Measurements from ENCODE around the gene FRY. TPM values are rescaled to one million over a fixed set of nuclear protein-coding genes. Genes with fewer than 3 reads are reported as not detected.

FRY gene
- total RNA-seq, 1 donor from 2014 or later = 2.4 TPM

DNA sequence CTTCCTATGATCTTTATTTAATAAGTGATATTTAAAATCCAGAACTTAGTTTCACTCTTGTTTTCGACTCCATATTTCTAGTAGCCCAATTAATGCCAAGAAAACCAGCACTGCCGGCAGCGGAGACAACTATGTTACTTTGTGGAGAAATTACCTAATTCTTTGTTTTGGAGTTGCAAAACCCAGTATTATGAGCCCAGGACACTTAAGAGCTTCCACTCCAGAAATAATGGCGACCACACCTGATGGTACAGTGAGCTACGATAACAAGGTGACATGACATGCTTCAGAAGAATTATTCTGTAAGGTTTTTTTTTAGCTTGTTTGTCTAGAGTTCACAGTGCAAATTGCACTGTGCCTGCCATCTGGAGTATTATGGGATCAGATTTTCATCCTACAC lies 147.2 kb downstream of the FRY start:
- intact Hi-C loops (cut with micrococcal nuclease) = no loop called here
- no peak overlapping the region for H3K27ac Mint-ChIP-seq
- no peak for DNase-seq (ENCODE audit: low spot score)
- H3K4me1 Mint-ChIP-seq (ENCODE audit: low read depth) = no peaks in the 10 kb centered on the region
- H3K27me3 Mint-ChIP-seq (ENCODE audit: insufficient read depth) = no peaks in the 10 kb centered on the region
- H3K36me3 Mint-ChIP-seq (ENCODE audit: low read depth) = peaks cover 3% of the 10 kb centered on the region
- no peak overlapping the region for H3K4me3 Mint-ChIP-seq
- H3K9me3 Mint-ChIP-seq = no peaks in the 10 kb centered on the region

DNA sequence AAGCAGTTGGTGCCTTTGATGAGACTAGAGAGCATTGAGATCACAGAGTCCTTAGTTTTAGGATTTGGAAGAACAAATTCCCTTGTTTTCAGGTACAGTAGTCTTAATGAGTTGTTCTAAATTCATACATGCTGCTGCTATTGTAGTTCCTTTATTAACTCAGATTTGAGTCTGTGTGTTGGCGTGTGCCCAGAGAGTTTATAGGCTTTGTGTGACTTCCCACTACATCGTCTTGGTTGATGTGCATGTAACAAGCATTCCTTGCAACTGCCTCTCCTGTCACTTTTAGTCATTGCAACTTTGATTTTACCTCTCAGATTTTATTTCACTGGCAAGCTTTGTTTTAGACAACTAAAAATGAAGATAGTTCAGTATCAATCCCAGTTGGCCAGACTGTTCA lies 148.1 kb downstream of the FRY start:
- intact Hi-C loops (cut with micrococcal nuclease) = no loop called here
- no peaks in the 10 kb centered on the region for H3K4me1 Mint-ChIP-seq (ENCODE audit: low read depth)
- no peak for DNase-seq (ENCODE audit: low spot score)
- H3K27ac Mint-ChIP-seq = no peak overlapping the region
- peaks cover 4% of the 10 kb centered on the region for H3K36me3 Mint-ChIP-seq (ENCODE audit: low read depth)
- H3K4me3 Mint-ChIP-seq = no peak overlapping the region
- no peaks in the 10 kb centered on the region for H3K9me3 Mint-ChIP-seq
- H3K27me3 Mint-ChIP-seq (ENCODE audit: insufficient read depth) = no peaks in the 10 kb centered on the region

DNA sequence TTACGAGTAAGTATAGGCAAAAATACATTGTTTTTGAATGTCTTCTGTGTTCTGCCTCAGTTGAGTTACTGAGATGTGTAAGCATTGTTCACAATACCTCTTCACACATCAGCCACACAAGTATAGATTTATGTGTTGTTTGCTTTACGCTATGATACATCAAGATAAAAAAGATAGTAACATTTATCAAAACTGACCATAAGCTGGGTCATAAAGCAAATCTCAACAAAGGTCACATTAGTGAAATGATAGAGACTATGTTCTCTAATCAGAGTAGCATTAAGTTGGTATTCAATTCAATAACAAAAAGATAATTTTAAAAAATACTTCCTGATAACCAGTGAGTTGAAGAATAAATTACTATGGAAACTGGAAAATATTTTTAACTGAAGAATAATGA lies 156.1 kb downstream of the FRY start:
- H3K27me3 Mint-ChIP-seq (ENCODE audit: insufficient read depth) = no peaks in the 10 kb centered on the region
- no peaks in the 10 kb centered on the region for H3K9me3 Mint-ChIP-seq
- H3K4me3 Mint-ChIP-seq = no peak overlapping the region
- H3K4me1 Mint-ChIP-seq (ENCODE audit: low read depth) = no peaks in the 10 kb centered on the region
- H3K27ac Mint-ChIP-seq = no peak overlapping the region
- DNase-seq (ENCODE audit: low spot score) = no peak
- intact Hi-C loops (cut with micrococcal nuclease) = no loop called here
- H3K36me3 Mint-ChIP-seq (ENCODE audit: low read depth) = peaks cover 5% of the 10 kb centered on the region

DNA sequence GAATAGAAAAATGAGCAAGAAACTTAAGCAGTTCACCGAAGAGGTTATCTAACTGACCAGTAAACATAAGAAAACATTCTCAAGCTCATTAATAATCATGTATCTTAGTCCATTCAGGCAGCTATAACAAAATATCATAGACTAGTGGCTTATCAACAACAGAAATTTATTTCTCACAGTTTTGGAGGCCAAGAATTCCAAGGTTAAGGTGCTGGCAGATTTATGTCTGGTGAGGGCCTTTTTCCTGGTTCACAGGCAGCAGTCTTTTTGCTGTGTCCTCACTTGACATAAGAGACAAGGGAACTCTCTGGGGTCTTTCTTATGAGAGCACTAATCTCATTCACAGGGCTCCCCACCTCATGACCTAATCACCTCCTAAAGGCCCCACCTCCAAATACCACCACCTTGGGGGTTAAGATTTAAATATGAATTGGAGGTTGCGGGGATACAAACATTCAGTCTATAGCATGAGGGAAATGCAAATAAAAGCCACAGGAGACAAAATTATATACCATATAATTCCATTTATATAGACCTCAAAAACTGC lies 160.0 kb downstream of the FRY start:
- intact Hi-C loops (cut with micrococcal nuclease) = no loop called here
- no peaks in the 10 kb centered on the region for H3K4me1 Mint-ChIP-seq (ENCODE audit: low read depth)

DNA sequence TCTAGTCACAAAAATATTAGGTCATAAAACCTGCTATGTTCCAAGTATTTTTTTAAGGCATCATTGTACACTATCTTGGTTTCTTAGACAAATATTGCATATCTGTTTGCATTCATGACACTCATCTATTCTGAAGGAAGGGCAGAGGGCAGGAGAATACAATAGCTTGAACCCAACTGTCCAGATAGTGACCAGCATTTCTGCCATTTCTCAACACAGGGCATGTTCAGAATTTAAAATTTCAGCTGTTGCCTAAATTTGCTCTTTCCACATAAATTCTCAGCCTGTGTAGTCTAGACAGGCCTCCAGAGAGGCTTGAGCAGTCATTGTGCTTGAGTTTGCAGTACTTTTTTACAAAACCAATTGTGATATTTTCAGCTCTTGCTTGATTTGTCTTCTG lies 164.1 kb downstream of the FRY start:
- no peak overlapping the region for H3K4me3 Mint-ChIP-seq
- no peak overlapping the region for H3K27ac Mint-ChIP-seq
- H3K36me3 Mint-ChIP-seq (ENCODE audit: low read depth) = peaks cover 1% of the 10 kb centered on the region
- H3K27me3 Mint-ChIP-seq (ENCODE audit: insufficient read depth) = no peaks in the 10 kb centered on the region
- H3K9me3 Mint-ChIP-seq = no peaks in the 10 kb centered on the region
- DNase-seq (ENCODE audit: low spot score) = no peak
- no peaks in the 10 kb centered on the region for H3K4me1 Mint-ChIP-seq (ENCODE audit: low read depth)
- intact Hi-C loops (cut with micrococcal nuclease) = no loop called here

More for the DNA sequence above, 160.0 kb downstream of the FRY start:
- H3K4me3 Mint-ChIP-seq = no peak overlapping the region
- no peaks in the 10 kb centered on the region for H3K9me3 Mint-ChIP-seq
- no peaks in the 10 kb centered on the region for H3K36me3 Mint-ChIP-seq (ENCODE audit: low read depth)
- no peaks in the 10 kb centered on the region for H3K27me3 Mint-ChIP-seq (ENCODE audit: insufficient read depth)
- no peak for DNase-seq (ENCODE audit: low spot score)
- no peak overlapping the region for H3K27ac Mint-ChIP-seq

DNA sequence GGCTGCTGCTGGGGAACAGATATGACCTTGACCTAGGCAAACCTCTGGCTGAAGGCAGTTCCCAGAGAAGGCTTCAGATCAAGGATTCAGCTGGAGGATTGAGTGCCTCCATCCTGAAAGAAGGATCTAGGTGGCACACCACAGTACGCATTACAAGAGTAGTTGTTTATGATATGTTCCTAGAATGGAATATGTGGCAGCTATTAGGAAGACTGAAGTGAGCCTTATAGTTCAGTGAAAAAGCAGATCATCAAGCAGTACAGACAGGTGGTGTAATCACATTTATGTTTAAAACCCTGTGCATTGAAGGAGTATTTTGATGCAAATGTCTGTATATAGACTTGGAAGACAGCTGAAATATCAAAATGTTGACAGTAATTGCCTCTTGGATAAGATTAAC lies 167.6 kb downstream of the FRY start:
- no peaks in the 10 kb centered on the region for H3K4me1 Mint-ChIP-seq (ENCODE audit: low read depth)
- H3K36me3 Mint-ChIP-seq (ENCODE audit: low read depth) = peaks cover 2% of the 10 kb centered on the region
- no peak for DNase-seq (ENCODE audit: low spot score)
- H3K9me3 Mint-ChIP-seq = no peaks in the 10 kb centered on the region
- H3K27ac Mint-ChIP-seq = no peak overlapping the region
- H3K4me3 Mint-ChIP-seq = no peak overlapping the region
- no peaks in the 10 kb centered on the region for H3K27me3 Mint-ChIP-seq (ENCODE audit: insufficient read depth)
- intact Hi-C loops (cut with micrococcal nuclease) = no loop called here

DNA sequence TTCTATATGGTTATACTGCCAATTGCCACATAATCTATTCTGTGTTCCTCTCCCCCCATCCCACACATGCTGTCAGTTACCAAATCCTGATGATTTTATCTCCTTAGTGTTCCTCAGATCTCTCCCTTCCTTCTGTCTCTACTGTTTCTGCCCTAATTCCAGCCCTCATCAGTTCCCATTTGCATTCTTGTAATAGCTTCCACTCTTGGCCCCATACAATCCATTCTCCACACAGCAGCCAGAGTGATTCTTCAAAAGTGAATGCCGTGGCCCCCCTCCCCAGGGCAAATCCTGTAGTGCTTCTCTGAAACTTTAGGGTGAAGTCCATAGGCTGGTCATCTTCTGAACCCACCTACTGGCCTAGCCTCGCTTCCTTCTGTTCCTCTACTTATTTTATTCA lies 169.2 kb downstream of the FRY start:
- intact Hi-C loops (cut with micrococcal nuclease) = no loop called here
- no peaks in the 10 kb centered on the region for H3K9me3 Mint-ChIP-seq
- no peak overlapping the region for H3K27ac Mint-ChIP-seq
- H3K4me1 Mint-ChIP-seq (ENCODE audit: low read depth) = no peaks in the 10 kb centered on the region
- no peak overlapping the region for H3K4me3 Mint-ChIP-seq
- peaks cover 2% of the 10 kb centered on the region for H3K36me3 Mint-ChIP-seq (ENCODE audit: low read depth)
- no peak for DNase-seq (ENCODE audit: low spot score)
- H3K27me3 Mint-ChIP-seq (ENCODE audit: insufficient read depth) = no peaks in the 10 kb centered on the region

DNA sequence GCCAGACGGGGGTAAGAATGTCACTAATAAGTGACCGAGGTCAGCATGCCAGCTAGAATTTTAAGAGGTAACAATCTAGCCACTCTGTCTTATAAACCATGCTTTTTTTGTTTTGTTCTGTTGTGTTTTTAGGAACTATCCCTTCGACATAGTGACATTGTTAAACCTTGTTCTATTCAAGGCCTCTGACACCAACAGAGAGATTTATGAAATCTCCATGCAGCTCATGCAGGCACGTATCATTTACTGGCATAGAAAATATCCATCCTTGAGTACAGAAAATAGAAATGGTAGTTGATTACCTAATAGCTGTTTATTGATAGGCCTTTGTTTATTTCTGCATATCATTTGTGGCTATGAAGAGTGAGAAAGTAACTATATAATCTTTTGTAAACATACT lies 170.2 kb downstream of the FRY start:
- Mint-ChIP-seq H3K36me3 (ENCODE audit: low read depth) (peaks cover 2% of the 10 kb centered on the region), H3K27ac (no peak overlapping the region), H3K9me3 (no peaks in the 10 kb centered on the region), H3K4me3 (no peak overlapping the region), H3K27me3 (ENCODE audit: insufficient read depth) (no peaks in the 10 kb centered on the region), H3K4me1 (ENCODE audit: low read depth) (no peaks in the 10 kb centered on the region)
- DNase-seq (ENCODE audit: low spot score) = no peak
- intact Hi-C loops (cut with micrococcal nuclease) = no loop called here

DNA sequence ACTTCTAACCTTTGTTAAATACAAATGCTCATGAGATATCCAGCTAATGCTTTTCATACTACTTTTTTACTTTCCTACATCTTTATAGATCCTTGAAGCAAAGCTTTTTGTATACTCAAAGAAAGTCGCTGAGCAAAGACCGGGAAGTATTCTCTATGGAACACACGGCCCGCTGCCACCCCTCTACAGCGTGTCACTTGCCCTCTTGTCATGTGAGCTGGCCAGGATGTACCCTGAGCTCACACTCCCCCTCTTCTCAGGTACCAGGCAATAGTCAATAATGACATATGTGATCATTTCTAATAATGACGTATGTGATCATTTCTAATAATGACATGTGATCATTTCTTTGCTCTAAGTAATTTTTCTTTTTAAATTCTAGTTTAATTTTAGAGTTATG lies 170.7 kb downstream of the FRY start:
- Mint-ChIP-seq H3K36me3 (ENCODE audit: low read depth) (peaks cover 2% of the 10 kb centered on the region), H3K27ac (no peak overlapping the region), H3K9me3 (no peaks in the 10 kb centered on the region), H3K4me1 (ENCODE audit: low read depth) (no peaks in the 10 kb centered on the region), H3K4me3 (no peak overlapping the region), H3K27me3 (ENCODE audit: insufficient read depth) (no peaks in the 10 kb centered on the region)
- intact Hi-C loops (cut with micrococcal nuclease) = no loop called here
- no peak for DNase-seq (ENCODE audit: low spot score)

DNA sequence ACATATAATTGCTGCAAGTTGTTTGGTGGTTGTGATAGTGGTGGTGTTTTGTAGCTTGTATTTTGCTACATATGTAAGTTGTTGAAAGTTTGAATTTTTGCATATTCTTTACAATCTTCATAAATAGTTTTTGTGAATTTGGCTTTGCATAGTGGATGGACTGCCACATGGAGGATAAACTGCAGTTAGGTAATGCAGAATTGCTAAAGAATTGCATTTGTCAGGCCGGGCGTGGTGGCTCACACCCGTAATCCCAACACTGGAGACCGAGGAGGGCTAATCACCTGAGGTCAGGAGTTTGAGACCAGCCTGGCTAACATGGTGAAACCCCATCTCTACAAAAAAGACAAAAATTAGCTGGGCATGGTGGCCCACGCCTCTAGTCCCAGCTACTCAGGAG lies 171.6 kb downstream of the FRY start:
- intact Hi-C loops (cut with micrococcal nuclease) = no loop called here
- Mint-ChIP-seq H3K4me1 (ENCODE audit: low read depth) (no peaks in the 10 kb centered on the region), H3K9me3 (no peaks in the 10 kb centered on the region), H3K27ac (no peak overlapping the region), H3K36me3 (ENCODE audit: low read depth) (peaks cover 2% of the 10 kb centered on the region), H3K4me3 (no peak overlapping the region), H3K27me3 (ENCODE audit: insufficient read depth) (no peaks in the 10 kb centered on the region)
- no peak for DNase-seq (ENCODE audit: low spot score)

DNA sequence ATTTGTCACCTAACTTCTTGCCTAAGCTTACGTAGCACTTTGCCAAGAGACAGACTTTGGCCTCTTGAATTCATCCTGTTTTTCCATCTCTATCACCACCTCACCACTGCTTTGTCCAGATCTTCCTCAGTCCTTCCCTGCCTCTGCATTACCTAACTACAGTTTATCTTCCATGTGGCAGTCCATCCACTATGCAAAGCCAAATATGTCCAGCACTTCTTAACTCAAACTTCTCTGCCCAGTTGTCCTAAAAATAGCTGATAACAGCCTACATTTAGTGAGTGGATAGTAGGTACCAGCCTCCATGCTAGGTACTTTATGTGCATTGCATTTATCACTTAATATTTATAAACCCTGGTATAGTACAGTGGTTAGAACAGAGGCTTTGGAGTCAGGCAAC lies 172.2 kb downstream of the FRY start:
- no peak overlapping the region for H3K4me3 Mint-ChIP-seq
- no peak for DNase-seq (ENCODE audit: low spot score)
- H3K27ac Mint-ChIP-seq = no peak overlapping the region
- peaks cover 2% of the 10 kb centered on the region for H3K36me3 Mint-ChIP-seq (ENCODE audit: low read depth)
- no peaks in the 10 kb centered on the region for H3K9me3 Mint-ChIP-seq
- intact Hi-C loops (cut with micrococcal nuclease) = no loop called here
- no peaks in the 10 kb centered on the region for H3K4me1 Mint-ChIP-seq (ENCODE audit: low read depth)
- no peaks in the 10 kb centered on the region for H3K27me3 Mint-ChIP-seq (ENCODE audit: insufficient read depth)

DNA sequence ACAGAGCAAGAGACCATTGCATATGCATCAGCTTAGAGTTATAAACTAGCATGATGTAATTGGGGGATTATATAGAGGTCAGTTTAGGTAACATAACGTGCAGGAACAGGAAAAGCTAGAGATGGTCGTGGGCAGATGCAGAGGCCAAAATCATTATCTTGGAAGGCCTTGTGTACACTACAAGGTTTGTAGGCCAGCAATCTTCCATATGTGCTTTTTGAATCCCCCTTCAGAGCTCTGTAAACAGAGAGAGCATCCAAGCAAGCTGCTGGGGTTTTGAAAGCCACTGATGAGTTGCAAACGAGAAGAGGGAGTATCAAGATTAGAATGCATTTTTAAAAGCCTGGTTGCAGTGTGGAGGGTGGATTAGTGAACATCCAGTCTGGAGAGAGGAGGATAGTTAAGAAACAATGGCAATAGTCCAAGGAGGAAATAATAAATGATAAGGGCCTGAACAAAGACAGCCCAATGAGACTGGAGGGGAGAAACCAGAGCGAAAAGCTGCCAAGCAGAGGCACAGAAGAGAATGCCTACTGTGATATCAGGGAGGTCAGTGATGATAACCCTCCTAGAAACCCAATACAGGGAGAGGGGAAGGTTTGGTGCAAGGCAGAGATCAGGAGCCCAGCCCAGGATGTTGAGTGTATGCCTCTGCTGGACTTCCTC lies 174.0 kb downstream of the FRY start:
- Mint-ChIP-seq H3K9me3 (no peaks in the 10 kb centered on the region), H3K4me3 (no peak overlapping the region), H3K4me1 (ENCODE audit: low read depth) (no peaks in the 10 kb centered on the region), H3K27me3 (ENCODE audit: insufficient read depth) (no peaks in the 10 kb centered on the region), H3K36me3 (ENCODE audit: low read depth) (peaks cover 2% of the 10 kb centered on the region), H3K27ac (no peak overlapping the region)
- intact Hi-C loops (cut with micrococcal nuclease) = no loop called here
- DNase-seq (ENCODE audit: low spot score) = no peak

DNA sequence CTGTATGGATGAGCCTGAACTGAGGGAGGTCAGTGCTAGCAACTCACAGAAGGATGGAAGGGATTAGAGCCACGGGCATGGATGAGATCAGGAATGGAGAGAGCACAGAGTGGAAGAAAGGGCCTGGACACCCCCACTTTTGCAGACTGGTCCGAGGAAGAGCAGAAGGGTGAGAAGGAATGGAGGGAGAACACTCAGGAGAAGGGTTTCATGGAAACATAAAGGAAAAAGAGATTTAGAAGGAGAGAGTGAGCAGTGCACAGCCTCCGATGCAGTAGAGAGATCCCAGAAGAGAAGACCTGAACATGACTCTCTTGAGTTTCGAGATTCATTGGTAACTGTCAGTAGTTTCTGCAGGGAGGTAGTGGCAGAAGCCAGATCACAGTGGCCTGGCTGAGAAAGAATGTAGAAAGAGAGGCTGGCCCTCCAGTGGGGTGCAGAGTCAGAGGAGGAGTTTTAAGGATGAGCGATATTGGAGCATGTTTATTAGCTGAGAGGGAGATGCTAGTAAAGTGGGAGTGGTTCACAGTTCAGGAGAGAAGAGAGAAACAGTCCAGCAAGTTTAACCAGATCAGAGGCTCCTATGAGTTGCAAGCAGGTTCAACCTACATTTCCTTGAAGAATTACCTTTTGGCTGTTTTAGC lies 174.6 kb downstream of the FRY start:
- DNase-seq (ENCODE audit: low spot score) = no peak
- H3K36me3 Mint-ChIP-seq (ENCODE audit: low read depth) = no peaks in the 10 kb centered on the region
- H3K27me3 Mint-ChIP-seq (ENCODE audit: insufficient read depth) = no peaks in the 10 kb centered on the region
- no peak overlapping the region for H3K4me3 Mint-ChIP-seq
- H3K9me3 Mint-ChIP-seq = no peaks in the 10 kb centered on the region
- no peaks in the 10 kb centered on the region for H3K4me1 Mint-ChIP-seq (ENCODE audit: low read depth)
- intact Hi-C loops (cut with micrococcal nuclease) = no loop called here
- no peak overlapping the region for H3K27ac Mint-ChIP-seq
